IMR-90 (cell line): Measurements from ENCODE around the gene DNMT3A. TPM values are rescaled to one million over a fixed set of nuclear protein-coding genes. Genes with fewer than 3 reads are reported as not detected.
A peak's percentile ranks its signal among the peaks of the same experiment; 100 is the strongest.

ENCODE experiments used
- ATAC-seq: fragments of 200-7000 bp; cut with Tn5 transposase; 2 replicates; pipeline ENCODE4 v1.9.1; 2020; ENCODE audit warnings: low read depth, mild to moderate bottlenecking, moderate library complexity
- BruUV-seq: library from RNA; stranded (reverse); fragments of 400-500 nt; replicated peaks from 2 replicates; lab custom pipeline; 2021; lab: Mats Ljungman, UMichigan
- CTCF ChIA-PET: fragments of 300-600 bp; formaldehyde crosslinking; extraction: SDS; loops from one replicate; lab custom pipeline; 2021; ENCODE audit warnings: antibody characterized with exemption; lab: Yijun Ruan, JAX
- POLR2A ChIA-PET: fragments of 300-600 bp; sonication (Branson Sonifier 250); formaldehyde crosslinking; loops from one replicate; lab custom pipeline; 2022; ENCODE audit warnings: antibody characterized with exemption; ENCODE audit not compliant: unreplicated experiment; lab: Charles Lee
- DNase-seq: peaks from one replicate; pipeline ENCODE4 v3.0.0; 2013
- H2AFZ ChIP-seq: replicated peaks from 2 replicates; pipeline ENCODE3; 2013; ENCODE audit warnings: low read length, mild to moderate bottlenecking; ENCODE audit not compliant: poor library complexity
- H2AK5ac ChIP-seq: 2 replicates; pipeline ENCODE4 v1.6.1; 2013; ENCODE audit warnings: low read depth, low read length, inconsistent platforms
- H2AK9ac ChIP-seq: replicated peaks from 2 replicates; pipeline ENCODE3; 2013; ENCODE audit warnings: mild to moderate bottlenecking, low read depth, low read length, moderate library complexity; ENCODE audit not compliant: poor library complexity
- H2BK120ac ChIP-seq: 2 replicates; pipeline ENCODE4 v1.6.1; 2013; ENCODE audit warnings: low read depth, low read length, inconsistent platforms
- H2BK15ac ChIP-seq: 3 replicates; pipeline ENCODE4 v1.6.1; 2013; ENCODE audit warnings: low read depth, low read length, inconsistent platforms
- H2BK20ac ChIP-seq: 2 replicates; pipeline ENCODE4 v1.6.1; 2013; ENCODE audit warnings: low read depth, mild to moderate bottlenecking, inconsistent platforms, low read length, moderate library complexity
- H2BK5ac ChIP-seq: 2 replicates; pipeline ENCODE4 v1.6.1; 2013; ENCODE audit warnings: mild to moderate bottlenecking, low read depth, low read length, inconsistent platforms; ENCODE audit not compliant: poor library complexity, severe bottlenecking
- H3K14ac ChIP-seq: replicated peaks from 2 replicates; pipeline ENCODE4 v1.6.1; 2013; ENCODE audit warnings: low read depth, low read length, inconsistent platforms
- H3K18ac ChIP-seq: 2 replicates; pipeline ENCODE4 v1.6.1; 2013; ENCODE audit warnings: low read depth, low read length, control low read depth
- H3K23ac ChIP-seq: 2 replicates; pipeline ENCODE4 v1.6.1; 2013; ENCODE audit warnings: low read depth, low read length, inconsistent platforms
- H3K27ac ChIP-seq: 2 replicates; pipeline ENCODE4 v1.5.1; 2013; ENCODE audit warnings: mild to moderate bottlenecking, control low read depth, low read length; ENCODE audit not compliant: insufficient read depth
- H3K27me3 ChIP-seq: 2 replicates; pipeline ENCODE4 v1.6.1; 2013; ENCODE audit warnings: low read length; ENCODE audit not compliant: control insufficient read depth, insufficient read depth
- H3K36me3 ChIP-seq: 2 replicates; pipeline ENCODE4 v1.6.1; 2013; ENCODE audit warnings: low read length, mixed read lengths; ENCODE audit not compliant: control insufficient read depth, insufficient read depth
- H3K4ac ChIP-seq: 2 replicates; pipeline ENCODE4 v1.6.1; 2013; ENCODE audit warnings: low read depth, low read length, inconsistent platforms
- H3K4me1 ChIP-seq: 2 replicates; pipeline ENCODE4 v1.6.1; 2013; ENCODE audit warnings: low read length, mixed read lengths; ENCODE audit not compliant: control insufficient read depth, insufficient read depth
- H3K4me2 ChIP-seq: 2 replicates; pipeline ENCODE4 v1.6.1; 2013; ENCODE audit warnings: low read depth, mild to moderate bottlenecking, control low read depth, low read length, moderate library complexity
- H3K4me3 ChIP-seq: 2 replicates; pipeline ENCODE4 v1.5.1; 2013; ENCODE audit warnings: low read depth, mild to moderate bottlenecking, control low read depth, low read length, moderate library complexity; ENCODE audit not compliant: insufficient read depth
- H3K56ac ChIP-seq: 2 replicates; pipeline ENCODE4 v1.6.1; 2013; ENCODE audit warnings: low read length, inconsistent platforms; ENCODE audit not compliant: insufficient read depth; ENCODE audit errors: extremely low read depth
- H3K79me1 ChIP-seq, 2 experiments: 2 replicates each; pipeline ENCODE4 v1.6.1; 2013; ENCODE audit warnings: low read length in 2 of 2, inconsistent platforms in 1 of 2, low read depth in 1 of 2
- H3K9ac ChIP-seq: 2 replicates; pipeline ENCODE4 v1.6.1; 2013; ENCODE audit warnings: low read depth, low read length, control low read depth
- H3K9me1 ChIP-seq: 2 replicates; pipeline ENCODE4 v1.6.1; 2013; ENCODE audit warnings: low read length, inconsistent platforms; ENCODE audit not compliant: insufficient read depth
- H3K9me3 ChIP-seq: 2 replicates; pipeline ENCODE4 v1.6.1; 2013; ENCODE audit warnings: low read length; ENCODE audit not compliant: control insufficient read depth, insufficient read depth
- H4K20me1 ChIP-seq: 2 replicates; pipeline ENCODE4 v1.6.1; 2013; ENCODE audit warnings: low read length, inconsistent platforms; ENCODE audit not compliant: insufficient read depth
- H4K5ac ChIP-seq: 2 replicates; pipeline ENCODE4 v1.6.1; 2013; ENCODE audit warnings: mild to moderate bottlenecking, low read depth, low read length, control low read depth
- H4K8ac ChIP-seq, 2 experiments: 2 replicates each; pipeline ENCODE4 v1.6.1; 2013; ENCODE audit warnings: low read depth in 2 of 2, low read length in 2 of 2, control low read depth in 1 of 2, inconsistent platforms in 1 of 2
- H4K91ac ChIP-seq: 2 replicates; pipeline ENCODE4 v1.6.1; 2013; ENCODE audit warnings: low read depth, low read length, inconsistent platforms; ENCODE audit not compliant: insufficient read depth
- BHLHE40 ChIP-seq: fragments of 150-350 bp; IDR thresholded peaks from 2 replicates; pipeline ENCODE4 v1.6.1; 2016; ENCODE audit warnings: mild to moderate bottlenecking, low read depth, low read length
- CEBPB ChIP-seq: IDR thresholded peaks from 2 replicates; pipeline ENCODE4 v1.6.1; 2012; ENCODE audit warnings: low read depth, low read length, improper control_type of control experiment
- CHD1 ChIP-seq: IDR thresholded peaks from 2 replicates; pipeline ENCODE4 v1.6.1; 2012; ENCODE audit warnings: low read depth, low read length, improper control_type of control experiment
- FOS ChIP-seq: fragments of 150-350 bp; IDR thresholded peaks from 2 replicates; pipeline ENCODE4 v1.6.1; 2016; ENCODE audit warnings: low read depth, low read length
- MAFK ChIP-seq: IDR thresholded peaks from 2 replicates; pipeline ENCODE4 v1.6.1; 2012; ENCODE audit warnings: low read depth, low read length, improper control_type of control experiment
- MAZ ChIP-seq: IDR thresholded peaks from 2 replicates; pipeline ENCODE4 v1.6.1; 2012; ENCODE audit warnings: low read depth, mild to moderate bottlenecking, low read length, improper control_type of control experiment, moderate library complexity, borderline replicate concordance
- MXI1 ChIP-seq: IDR thresholded peaks from 2 replicates; pipeline ENCODE4 v1.6.1; 2012; ENCODE audit warnings: low read depth, mild to moderate bottlenecking, low read length, moderate library complexity, borderline replicate concordance
- NFE2L2 ChIP-seq: fragments of 150-350 bp; IDR thresholded peaks from 2 replicates; pipeline ENCODE4 v1.6.1; 2016; ENCODE audit warnings: low read depth, mild to moderate bottlenecking, low read length
- POLR2A ChIP-seq: IDR thresholded peaks from 2 replicates; pipeline ENCODE4 v1.6.1; 2012; ENCODE audit warnings: mild to moderate bottlenecking, low read depth, low read length
- RAD21 ChIP-seq: IDR thresholded peaks from 2 replicates; pipeline ENCODE4 v1.6.1; 2012; ENCODE audit warnings: low read length, improper control_type of control experiment
- RCOR1 ChIP-seq: IDR thresholded peaks from 2 replicates; pipeline ENCODE4 v1.6.1; 2012; ENCODE audit warnings: mild to moderate bottlenecking, low read length, improper control_type of control experiment; ENCODE audit not compliant: insufficient replicate concordance
- RFX5 ChIP-seq: IDR thresholded peaks from 2 replicates; pipeline ENCODE4 v1.8.0; 2012; ENCODE audit warnings: low read depth, mild to moderate bottlenecking, low read length, moderate library complexity
- SMC3 ChIP-seq: fragments of 150-350 bp; IDR thresholded peaks from 2 replicates; pipeline ENCODE4 v1.6.1; 2016; ENCODE audit warnings: low read depth, mild to moderate bottlenecking, antibody characterized with exemption, low read length, moderate library complexity
- WGBS, 2 experiments: methylation state at CpG; one replicate each; pipeline versions ENCODE4 v1.1.5 to v1.1.7; 2013; ENCODE audit warnings: missing lambda C conversion rate in 2 of 2; ENCODE audit not compliant: insufficient read length in 1 of 2; ENCODE audit errors: extremely low coverage in 2 of 2; 5-methylcytosine and 5-hydroxymethylcytosine counted together
- dilution Hi-C: fragments of 300-500 bp; cut with HindIII; formaldehyde crosslinking; loops from one replicate; pipeline ENCODE4 v1.14.3; 2018; ENCODE audit warnings: low sequenced_read_pairs; ENCODE audit not compliant: unreplicated experiment
- in situ Hi-C: fragments of 300-500 bp; cut with MboI; formaldehyde crosslinking; loops from 3 replicates; pipeline ENCODE4 v1.14.3; 2019; ENCODE audit warnings: low sequenced_read_pairs, inconsistent platforms, mixed read lengths
- intact Hi-C: fragments of 100-400 bp; cut with micrococcal nuclease; formaldehyde crosslinking; loops from 2 replicates; pipeline ENCODE4 v1.10.0; 2022
- polyA plus RNA-seq, 3 experiments: library from polyadenylated mRNA; depleted of rRNA; stranded (reverse); fragments of >200 nt; gene quantifications; 2 replicates each; pipeline ENCODE4 v1.2.3, GENCODE V29; 2012; ENCODE audit warnings: low replicate concordance in 1 of 3
- total RNA-seq: library from RNA; depleted of rRNA; stranded (reverse); fragments of >200 nt; gene quantifications from 2 replicates; pipeline ENCODE4 v1.2.3, GENCODE V29; 2012
- TF ChIP-seq, protein P1 (sequence below): fragments of 150-350 bp; IDR thresholded peaks from 2 replicates; pipeline ENCODE4 v1.6.1; 2017; ENCODE audit warnings: mild to moderate bottlenecking, antibody characterized with exemption, low read length, low read depth
- TF ChIP-seq, protein P2 (sequence below): fragments of 150-350 bp; IDR thresholded peaks from 2 replicates; pipeline ENCODE4 v1.6.1; 2016; ENCODE audit warnings: low read depth, mild to moderate bottlenecking, low read length, moderate library complexity, borderline replicate concordance
- TF ChIP-seq, protein P3 (sequence below): conservative IDR thresholded peaks from 2 replicates; pipeline ENCODE4 v1.5.1; 2012; ENCODE audit warnings: mild to moderate bottlenecking, low read depth, low read length, improper control_type of control experiment

DNMT3A gene
- total and polyA plus RNA-seq, 2 of the 4 experiments (the other 2 are of a cell fraction), result 4.4 to 9.7 TPM

DNA sequence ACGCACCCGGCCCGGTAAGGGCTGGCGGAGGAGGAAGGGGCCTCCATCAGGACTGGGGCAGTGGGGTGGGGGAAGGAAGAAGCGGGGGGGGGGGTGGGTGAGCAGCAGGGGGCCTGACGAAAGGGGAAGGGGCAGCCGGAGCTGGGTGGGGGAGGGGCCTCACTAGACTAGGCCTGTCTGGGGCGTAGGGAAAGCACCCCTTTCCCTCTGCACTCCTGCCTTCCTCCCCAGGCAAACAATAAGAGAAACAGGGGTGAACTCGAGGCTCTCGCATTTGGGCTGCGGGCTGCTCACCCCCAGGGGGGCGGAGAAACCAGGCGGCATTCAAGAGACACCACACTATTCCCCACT lies 90.7 kb downstream of the DNMT3A start:
- CTCF ChIA-PET, result no interaction called here

More for the DNA sequence above, 90.7 kb downstream of the DNMT3A start:
- POLR2A ChIA-PET, result no interaction called here
- no TSS peak for BruUV-seq
- TF ChIP-seq CHD1, result no peak
- TF ChIP-seq, protein P1, sequence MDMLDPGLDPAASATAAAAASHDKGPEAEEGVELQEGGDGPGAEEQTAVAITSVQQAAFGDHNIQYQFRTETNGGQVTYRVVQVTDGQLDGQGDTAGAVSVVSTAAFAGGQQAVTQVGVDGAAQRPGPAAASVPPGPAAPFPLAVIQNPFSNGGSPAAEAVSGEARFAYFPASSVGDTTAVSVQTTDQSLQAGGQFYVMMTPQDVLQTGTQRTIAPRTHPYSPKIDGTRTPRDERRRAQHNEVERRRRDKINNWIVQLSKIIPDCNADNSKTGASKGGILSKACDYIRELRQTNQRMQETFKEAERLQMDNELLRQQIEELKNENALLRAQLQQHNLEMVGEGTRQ, result no peak
- no peak for TF ChIP-seq BHLHE40
- TF ChIP-seq SMC3, result no peak
- no peak for TF ChIP-seq RAD21
- no peak for TF ChIP-seq MXI1
- no peak for TF ChIP-seq MAFK
- no peak for TF ChIP-seq RCOR1
- TF ChIP-seq, protein P2, sequence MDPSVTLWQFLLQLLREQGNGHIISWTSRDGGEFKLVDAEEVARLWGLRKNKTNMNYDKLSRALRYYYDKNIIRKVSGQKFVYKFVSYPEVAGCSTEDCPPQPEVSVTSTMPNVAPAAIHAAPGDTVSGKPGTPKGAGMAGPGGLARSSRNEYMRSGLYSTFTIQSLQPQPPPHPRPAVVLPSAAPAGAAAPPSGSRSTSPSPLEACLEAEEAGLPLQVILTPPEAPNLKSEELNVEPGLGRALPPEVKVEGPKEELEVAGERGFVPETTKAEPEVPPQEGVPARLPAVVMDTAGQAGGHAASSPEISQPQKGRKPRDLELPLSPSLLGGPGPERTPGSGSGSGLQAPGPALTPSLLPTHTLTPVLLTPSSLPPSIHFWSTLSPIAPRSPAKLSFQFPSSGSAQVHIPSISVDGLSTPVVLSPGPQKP, result no peak
- no peak for TF ChIP-seq POLR2A
- TF ChIP-seq CEBPB, result no peak
- TF ChIP-seq, protein P3, sequence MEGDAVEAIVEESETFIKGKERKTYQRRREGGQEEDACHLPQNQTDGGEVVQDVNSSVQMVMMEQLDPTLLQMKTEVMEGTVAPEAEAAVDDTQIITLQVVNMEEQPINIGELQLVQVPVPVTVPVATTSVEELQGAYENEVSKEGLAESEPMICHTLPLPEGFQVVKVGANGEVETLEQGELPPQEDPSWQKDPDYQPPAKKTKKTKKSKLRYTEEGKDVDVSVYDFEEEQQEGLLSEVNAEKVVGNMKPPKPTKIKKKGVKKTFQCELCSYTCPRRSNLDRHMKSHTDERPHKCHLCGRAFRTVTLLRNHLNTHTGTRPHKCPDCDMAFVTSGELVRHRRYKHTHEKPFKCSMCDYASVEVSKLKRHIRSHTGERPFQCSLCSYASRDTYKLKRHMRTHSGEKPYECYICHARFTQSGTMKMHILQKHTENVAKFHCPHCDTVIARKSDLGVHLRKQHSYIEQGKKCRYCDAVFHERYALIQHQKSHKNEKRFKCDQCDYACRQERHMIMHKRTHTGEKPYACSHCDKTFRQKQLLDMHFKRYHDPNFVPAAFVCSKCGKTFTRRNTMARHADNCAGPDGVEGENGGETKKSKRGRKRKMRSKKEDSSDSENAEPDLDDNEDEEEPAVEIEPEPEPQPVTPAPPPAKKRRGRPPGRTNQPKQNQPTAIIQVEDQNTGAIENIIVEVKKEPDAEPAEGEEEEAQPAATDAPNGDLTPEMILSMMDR, result no peak
- no peak for TF ChIP-seq MAZ
- TF ChIP-seq FOS, result no peak
- no peak for TF ChIP-seq NFE2L2
- no peak for TF ChIP-seq RFX5
- ATAC-seq (no peak), DNase-seq (no peak)
- peaks cover 33% of the 10 kb centered on the region for H3K36me3 ChIP-seq
- WGBS, 2 experiments, result 27% methylated on average over 3 of the region's 13 CpGs; no CpG with 5 or more reads in 1 of the 2 experiments
- H3K23ac ChIP-seq, result no peak overlapping the region; the same call in 1 of the 2 replicates
- peak overlapping the region; percentile 78; the same call in 1 of the 2 replicates for H4K5ac ChIP-seq
- peak overlapping the region; percentile 90 for H2AFZ ChIP-seq
- H4K8ac ChIP-seq, result peak overlapping the region; percentile 58 to 86; a peak in 3 of 4 replicates
- H3K4me3 ChIP-seq, result no peak overlapping the region; the same call in 1 of the 2 replicates
- H4K91ac ChIP-seq, result 0 out of 2 replicates have a peak overlapping the region, but pooled peaks have one; percentile 39
- intact Hi-C loops (loop anchor here (10.0 kb wide), 1 partner anchor 314 kb away; no protein-coding TSS in a partner anchor), dilution Hi-C loops (no loop called here), in situ Hi-C loops (no loop called here)
- H2BK15ac ChIP-seq, result no peak overlapping the region
- H3K27ac ChIP-seq, result no peak overlapping the region
- H3K9me3 ChIP-seq, result no peaks in the 10 kb centered on the region
- no peak overlapping the region; the same call in 1 of the 2 replicates for H3K9ac ChIP-seq
- H3K27me3 ChIP-seq, result no peaks in the 10 kb centered on the region
- H2AK9ac ChIP-seq, result peak overlapping the region; percentile 92
- peaks cover 20% of the 10 kb centered on the region for H3K4me1 ChIP-seq
- H3K18ac ChIP-seq, result no peak overlapping the region
- H3K79me1 ChIP-seq, result 0 out of 4 replicates have a peak, but pooled peaks cover 0 to 6% of the 10 kb centered on the region in 2 experiments
- H2BK5ac ChIP-seq, result no peak overlapping the region
- peak overlapping the region; percentile 4; the same call in 1 of the 2 replicates for H2BK120ac ChIP-seq
- no peaks in the 10 kb centered on the region; the same call in 1 of the 2 replicates for H3K9me1 ChIP-seq
- no peak overlapping the region for H3K56ac ChIP-seq
- peak overlapping the region; percentile 67 for H3K4me2 ChIP-seq
- H3K4ac ChIP-seq, result peak overlapping the region; percentile 58
- H2AK5ac ChIP-seq, result peak overlapping the region; percentile 27
- no peaks in the 10 kb centered on the region for H4K20me1 ChIP-seq
- 0 out of 2 replicates have a peak overlapping the region, but pooled peaks have one; percentile 21 for H3K14ac ChIP-seq
- no peak overlapping the region for H2BK20ac ChIP-seq
